Liver (tissue), 9 donors: ENCODE data around the gene OTOG. TPM values are rescaled to one million over a fixed set of nuclear protein-coding genes. Genes with fewer than 3 reads are reported as not detected.

Experiments
- DNase-seq: peaks from one replicate; pipeline ENCODE4 v3.0.0-alpha.2; 2017; ENCODE audit warnings: low spot score
- H3K27ac ChIP-seq, 2 donors: one replicate each; pipeline ENCODE4 v1.7.0; 2013; ENCODE audit warnings: inconsistent platforms in 2 of 2, low read length in 2 of 2, control low read depth in 1 of 2, low read depth in 1 of 2, mild to moderate bottlenecking in 1 of 2
- H3K27me3 ChIP-seq, 4 donors: one replicate each; pipeline versions ENCODE4 v1.6.1 to v1.7.0; 2013; ENCODE audit warnings: low read length in 3 of 4, inconsistent platforms in 1 of 4, mild to moderate bottlenecking in 1 of 4, moderate library complexity in 1 of 4; ENCODE audit not compliant: control insufficient read depth in 4 of 4, insufficient read depth in 4 of 4
- H3K36me3 ChIP-seq, 4 donors: one replicate each; pipeline versions ENCODE4 v1.6.1 to v1.7.0; 2013; ENCODE audit warnings: low read length in 3 of 4, mild to moderate bottlenecking in 3 of 4, low read depth in 1 of 4, moderate library complexity in 1 of 4; ENCODE audit not compliant: control insufficient read depth in 4 of 4, insufficient read depth in 3 of 4
- H3K4me1 ChIP-seq, 4 donors: one replicate each; pipeline versions ENCODE4 v1.6.1 to v1.7.0; 2013; ENCODE audit warnings: low read length in 3 of 4, mild to moderate bottlenecking in 3 of 4, moderate library complexity in 1 of 4; ENCODE audit not compliant: control insufficient read depth in 4 of 4, insufficient read depth in 4 of 4
- H3K4me3 ChIP-seq, 3 donors: one replicate each; pipeline versions ENCODE4 v1.6.1 to v1.7.0; 2013; ENCODE audit warnings: low read length in 3 of 3, control low read depth in 1 of 3, low read depth in 1 of 3, mild to moderate bottlenecking in 1 of 3
- H3K9ac ChIP-seq, 2 donors: one replicate each; pipeline ENCODE4 v1.7.0; 2013; ENCODE audit warnings: low read length in 2 of 2, mild to moderate bottlenecking in 2 of 2, moderate library complexity in 2 of 2, control low read depth in 1 of 2, low read depth in 1 of 2
- H3K9me3 ChIP-seq, 4 donors: one replicate each; pipeline versions ENCODE4 v1.6.1 to v1.7.0; 2013; ENCODE audit warnings: low read length in 3 of 4; ENCODE audit not compliant: control insufficient read depth in 4 of 4
- ATF3 ChIP-seq: IDR thresholded peaks from 2 replicates; pipeline ENCODE4 v1.6.1; 2016; ENCODE audit warnings: antibody characterized with exemption
- CTCF ChIP-seq: fragments of 150-350 bp; IDR thresholded peaks from 2 replicates; pipeline ENCODE4 v1.5.1; 2017; ENCODE audit warnings: improper control_type of control experiment, low read depth, low read length; ENCODE audit not compliant: missing input control
- FOXA1 ChIP-seq: IDR thresholded peaks from 2 replicates; pipeline ENCODE4 v1.6.1; 2016; ENCODE audit warnings: antibody characterized with exemption
- FOXA2 ChIP-seq: IDR thresholded peaks from 2 replicates; pipeline ENCODE4 v1.6.1; 2016; ENCODE audit warnings: antibody characterized with exemption
- GABPA ChIP-seq, 2 donors: IDR thresholded peaks in 1 of 2; conservative IDR thresholded peaks in 1 of 2; 2 replicates each; pipeline ENCODE4 v1.6.1; 2016; ENCODE audit warnings: antibody characterized with exemption in 2 of 2, mild to moderate bottlenecking in 1 of 2, moderate library complexity in 1 of 2
- HNF4A ChIP-seq, 2 donors: conservative IDR thresholded peaks; 2 replicates each; pipeline ENCODE4 v1.6.1; 2016; ENCODE audit warnings: antibody characterized with exemption in 2 of 2, mild to moderate bottlenecking in 2 of 2
- HNF4G ChIP-seq: IDR thresholded peaks from 2 replicates; pipeline ENCODE4 v1.6.1; 2016; ENCODE audit warnings: antibody characterized with exemption
- JUND ChIP-seq, 2 donors: IDR thresholded peaks; 2 replicates each; pipeline ENCODE4 v1.6.1; 2016; ENCODE audit warnings: antibody characterized with exemption in 2 of 2
- MAX ChIP-seq: IDR thresholded peaks from 2 replicates; pipeline ENCODE4 v1.6.1; 2016; ENCODE audit warnings: antibody characterized with exemption
- NR2F2 ChIP-seq: IDR thresholded peaks from 2 replicates; pipeline ENCODE4 v1.6.1; 2016; ENCODE audit warnings: antibody characterized with exemption
- RAD21 ChIP-seq, 2 donors: IDR thresholded peaks; 2 replicates each; pipeline ENCODE4 v1.6.1; 2016; ENCODE audit warnings: antibody characterized with exemption in 2 of 2, mild to moderate bottlenecking in 2 of 2
- REST ChIP-seq: IDR thresholded peaks from 2 replicates; pipeline ENCODE4 v1.6.1; 2016; ENCODE audit warnings: antibody characterized with exemption, mild to moderate bottlenecking
- RXRA ChIP-seq, 2 donors: IDR thresholded peaks; 2 replicates each; pipeline ENCODE4 v1.6.1; 2017 to 2018; ENCODE audit warnings: antibody characterized with exemption in 2 of 2, mild to moderate bottlenecking in 1 of 2
- SP1 ChIP-seq: IDR thresholded peaks from 2 replicates; pipeline ENCODE4 v1.6.1; 2018; ENCODE audit warnings: antibody characterized with exemption, mild to moderate bottlenecking
- TAF1 ChIP-seq: conservative IDR thresholded peaks from 2 replicates; pipeline ENCODE4 v1.6.1; 2016; ENCODE audit warnings: antibody characterized with exemption, mild to moderate bottlenecking
- YY1 ChIP-seq: IDR thresholded peaks from 2 replicates; pipeline ENCODE4 v1.6.1; 2016; ENCODE audit warnings: antibody characterized with exemption, mild to moderate bottlenecking
- ZBTB33 ChIP-seq: IDR thresholded peaks from 2 replicates; pipeline ENCODE4 v1.6.1; 2016; ENCODE audit warnings: antibody characterized with exemption
- WGBS: extraction: QIAGEN DNeasy Blood & Tissue Kit; methylation state at CpG from one replicate; pipeline ENCODE4 v1.1.7; 2013; 5-methylcytosine and 5-hydroxymethylcytosine counted together
- polyA plus RNA-seq, 2 donors: library from polyadenylated mRNA; stranded (reverse) in 1 of 2; unstranded in 1 of 2; fragments of 200-250 nt in 1 of 2; fragments of >200 nt in 1 of 2; fragmentation: Nextera tagmentation in 1 of 2; extraction: Ambion mirVana in 1 of 2; gene quantifications; one replicate each; pipeline versions ENCODE4 v1.2.1 to v1.2.3, GENCODE V29; 2013 to 2015
- total RNA-seq, 2 donors: library from RNA; depleted of rRNA; stranded (reverse); fragments of >200 nt; gene quantifications; one replicate each; pipeline ENCODE4 v1.2.3, GENCODE V29; 2014
- donor health status: healthy.
- donor health status: healthy.
- donor health status: healthy.
- donor health status: healthy.
- donor health status: healthy.

OTOG gene
- total and polyA plus RNA-seq, 4 donors: not detected

GRCh38 chr11:17604915-17605233, 57.8 kb downstream of the OTOG start:
- TF ChIP-seq CTCF: no peak

GRCh38 chr11:17605651-17606122, 58.6 kb downstream of the OTOG start:
- no peak for DNase-seq
- no peak overlapping the region for H3K4me3 ChIP-seq
- no peaks in the 10 kb centered on the region for H3K4me1 ChIP-seq
- 84% methylated on average over 17 of the region's 17 CpGs for WGBS
- no peaks in the 10 kb centered on the region for H3K36me3 ChIP-seq
- H3K27ac ChIP-seq: no peak overlapping the region
- no peaks in the 10 kb centered on the region for H3K27me3 ChIP-seq
- H3K9ac ChIP-seq: no peak overlapping the region
- TF ChIP-seq NR2F2 (no peak), RXRA (IDR thresholded peaks at IDR 0.05) (no peak), FOXA2 (no peak), CTCF (no peak), YY1 (no peak), GABPA (IDR thresholded peaks at IDR 0.05 in 1 of 2, conservative IDR thresholded peaks at IDR 0.05 in 1 of 2) (no peak), ATF3 (no peak), TAF1 (no peak), HNF4G (no peak), FOXA1 (no peak), ZBTB33 (no peak), HNF4A (conservative IDR thresholded peaks at IDR 0.05) (no peak), MAX (no peak), RAD21 (IDR thresholded peaks at IDR 0.05) (no peak), JUND (IDR thresholded peaks at IDR 0.05) (no peak), SP1 (no peak), REST (no peak)
- no peaks in the 10 kb centered on the region for H3K9me3 ChIP-seq

More at GRCh38 chr11:17604915-17605233, 57.8 kb downstream of the OTOG start:
- H3K27ac ChIP-seq: no peak overlapping the region
- H3K4me1 ChIP-seq: no peaks in the 10 kb centered on the region
- 80% methylated on average over 6 of the region's 6 CpGs for WGBS
- no peak overlapping the region for H3K4me3 ChIP-seq
- H3K9ac ChIP-seq: no peak overlapping the region
- no peaks in the 10 kb centered on the region for H3K27me3 ChIP-seq
- DNase-seq: peak; percentile 27
- H3K36me3 ChIP-seq: no peaks in the 10 kb centered on the region
- H3K9me3 ChIP-seq: no peaks in the 10 kb centered on the region
